ENCODE measurements around the gene ZNF18. TPM values are rescaled to one million over a fixed set of nuclear protein-coding genes. Genes with fewer than 3 reads are reported as not detected.

ZNF18 gene
- total and polyA plus RNA-seq, 4 donors: 4.0 to 10.2 (median 5.4) TPM

GRCh38 chr17:12041312-12041711 lies 44.0 kb upstream of the ZNF18 start:
- no peak overlapping the region for H3K9ac ChIP-seq (ENCODE audit: insufficient read depth in 1 of 2, low read length in 2 of 2)
- H3K36me3 ChIP-seq (ENCODE audit: control insufficient read depth in 4 of 4, insufficient read depth in 4 of 4, low read length in 4 of 4): no peaks in the 10 kb centered on the region
- 66 to 88% methylated on average over 3 of the region's 3 CpGs for WGBS, 2 donors
- TF ChIP-seq CTCF (IDR thresholded peaks at IDR 0.05; ENCODE audit: control extremely low read depth, extremely low read depth): no peak
- DNase-seq (no peak), ATAC-seq (ENCODE audit: insufficient read depth, low FRiP score) (no peak)
- no peaks in the 10 kb centered on the region for H3K9me3 ChIP-seq (ENCODE audit: control insufficient read depth in 4 of 4, insufficient read depth in 3 of 4, low read length in 3 of 4)
- H3K4me1 ChIP-seq (ENCODE audit: control insufficient read depth in 5 of 5, insufficient read depth in 5 of 5, low read length in 5 of 5): peaks cover 0 to 26% (median 0%) of the 10 kb centered on the region in 5 donors
- H3K4me3 ChIP-seq: no peak overlapping the region
- no peaks in the 10 kb centered on the region for H3K27me3 ChIP-seq (ENCODE audit: control insufficient read depth in 3 of 3, insufficient read depth in 3 of 3, low read length in 2 of 3)
- no peak overlapping the region for H3K27ac ChIP-seq (ENCODE audit: low read depth in 1 of 2, low read length in 1 of 2)

- no peak overlapping the region for H3K4me3 ChIP-seq
- no peak for ATAC-seq (ENCODE audit: insufficient read depth, low FRiP score)
- WGBS, 2 donors: 84 to 90% methylated on average over 3 of the region's 3 CpGs
- H3K9me3 ChIP-seq (ENCODE audit: control insufficient read depth in 4 of 4, insufficient read depth in 3 of 4, low read length in 3 of 4): no peaks in the 10 kb centered on the region
- no peak overlapping the region for H3K27ac ChIP-seq (ENCODE audit: low read depth in 1 of 2, low read length in 1 of 2)
- TF ChIP-seq CTCF (IDR thresholded peaks at IDR 0.05; ENCODE audit: control extremely low read depth, extremely low read depth): no peak
- no peaks in the 10 kb centered on the region for H3K36me3 ChIP-seq (ENCODE audit: control insufficient read depth in 4 of 4, insufficient read depth in 4 of 4, low read length in 4 of 4)
- no peak for DNase-seq
- H3K27me3 ChIP-seq (ENCODE audit: control insufficient read depth in 3 of 3, insufficient read depth in 3 of 3, low read length in 2 of 3): no peaks in the 10 kb centered on the region
- peaks cover 0 to 20% (median 0%) of the 10 kb centered on the region in 5 donors for H3K4me1 ChIP-seq (ENCODE audit: control insufficient read depth in 5 of 5, insufficient read depth in 5 of 5, low read length in 5 of 5)
- H3K9ac ChIP-seq (ENCODE audit: insufficient read depth in 1 of 2, low read length in 2 of 2): no peak overlapping the region
Observed at GRCh38 chr17:12040478-12040877, 43.2 kb upstream of the ZNF18 start.

- Histone ChIP-seq H3K27me3 (ENCODE audit: control insufficient read depth in 3 of 3, insufficient read depth in 3 of 3, low read length in 2 of 3) (no peaks in the 10 kb centered on the region), H3K9me3 (ENCODE audit: control insufficient read depth in 4 of 4, insufficient read depth in 3 of 4, low read length in 3 of 4) (no peaks in the 10 kb centered on the region), H3K4me3 (no peak overlapping the region), H3K9ac (ENCODE audit: insufficient read depth in 1 of 2, low read length in 2 of 2) (no peak overlapping the region), H3K36me3 (ENCODE audit: control insufficient read depth in 4 of 4, insufficient read depth in 4 of 4, low read length in 4 of 4) (peaks cover 0 to 4% (median 1%) of the 10 kb centered on the region in 4 donors), H3K27ac (ENCODE audit: low read depth in 1 of 2, low read length in 1 of 2) (no peak overlapping the region), H3K4me1 (ENCODE audit: control insufficient read depth in 5 of 5, insufficient read depth in 5 of 5, low read length in 5 of 5) (peaks cover 0 to 20% (median 0%) of the 10 kb centered on the region in 5 donors)
- ATAC-seq (ENCODE audit: insufficient read depth, low FRiP score) (no peak), DNase-seq (no peak)
- no peak for TF ChIP-seq CTCF (IDR thresholded peaks at IDR 0.05; ENCODE audit: control extremely low read depth, extremely low read depth)
- 54 to 59% methylated on average over 2 of the region's 2 CpGs for WGBS, 2 donors
Observed at GRCh38 chr17:12037970-12038369, 40.7 kb upstream of the ZNF18 start.

- H3K27me3 ChIP-seq (ENCODE audit: control insufficient read depth in 3 of 3, insufficient read depth in 3 of 3, low read length in 2 of 3): no peaks in the 10 kb centered on the region
- H3K4me1 ChIP-seq (ENCODE audit: control insufficient read depth in 5 of 5, insufficient read depth in 5 of 5, low read length in 5 of 5): peaks cover 0 to 23% (median 4%) of the 10 kb centered on the region in 5 donors
- ATAC-seq (ENCODE audit: insufficient read depth, low FRiP score) (no peak), DNase-seq (no peak)
- H3K9me3 ChIP-seq (ENCODE audit: control insufficient read depth in 4 of 4, insufficient read depth in 3 of 4, low read length in 3 of 4): no peaks in the 10 kb centered on the region
- H3K27ac ChIP-seq (ENCODE audit: low read depth in 1 of 2, low read length in 1 of 2): no peak overlapping the region
- WGBS, 2 donors: 70 to 95% methylated on average over 1 of the region's 1 CpG
- H3K9ac ChIP-seq (ENCODE audit: insufficient read depth in 1 of 2, low read length in 2 of 2): no peak overlapping the region
- H3K4me3 ChIP-seq: no peak overlapping the region
- TF ChIP-seq CTCF (IDR thresholded peaks at IDR 0.05; ENCODE audit: control extremely low read depth, extremely low read depth): no peak
- H3K36me3 ChIP-seq (ENCODE audit: control insufficient read depth in 4 of 4, insufficient read depth in 4 of 4, low read length in 4 of 4): peaks cover 0 to 4% (median 2%) of the 10 kb centered on the region in 4 donors
Observed at GRCh38 chr17:12035673-12036072, 38.4 kb upstream of the ZNF18 start.

Measured in lung (tissue), 12 donors.